Measurements from ENCODE around the gene DMBT1. TPM values are rescaled to one million over a fixed set of nuclear protein-coding genes. Genes with fewer than 3 reads are reported as not detected.

The DMBT1 gene
- total RNA-seq, 4 donors from 2014 or later, result 0.63 TPM; not detected in 3

- DNase-seq (ENCODE audit: extremely low spot score), result no peak
- Histone ChIP-seq H3K27me3 (no peaks in the 10 kb centered on the region), H3K27ac (replicated peaks in 1 of 4) (no peak overlapping the region), H3K4me1 (peaks cover 0 to 4% (median 0%) of the 10 kb centered on the region in 4 donors), H3K4me3 (no peak overlapping the region), H3K9me3 (no peaks in the 10 kb centered on the region), H3K36me3 (no peaks in the 10 kb centered on the region)
- 95% methylated on average over 9 of the region's 9 CpGs for WGBS
- intact Hi-C loops (cut with DNase I), result no loop called here
- TF ChIP-seq POLR2AphosphoS5 (IDR thresholded peaks at IDR 0.05), result no peak
- TF ChIP-seq CTCF (IDR thresholded peaks at IDR 0.05), result no peak
- no peak for TF ChIP-seq POLR2A (IDR thresholded peaks at IDR 0.05; ENCODE audit: low read depth)
- TF ChIP-seq EP300 (IDR thresholded peaks at IDR 0.05), result no peak
Observed at GRCh38 chr10:122550427-122550826, 10.1 kb upstream of the DMBT1 start.

GRCh38 chr10:122550983-122551382, 9.6 kb upstream of the DMBT1 start:
- DNase-seq (ENCODE audit: extremely low spot score), result no peak
- H3K36me3 ChIP-seq, result no peaks in the 10 kb centered on the region
- H3K9me3 ChIP-seq, result no peaks in the 10 kb centered on the region
- no peak overlapping the region for H3K27ac ChIP-seq (replicated peaks in 1 of 4)
- peaks cover 0 to 3% (median 0%) of the 10 kb centered on the region in 4 donors for H3K27me3 ChIP-seq
- 71% methylated on average over 3 of the region's 3 CpGs for WGBS
- H3K4me1 ChIP-seq, result peaks cover 0 to 4% (median 0%) of the 10 kb centered on the region in 4 donors
- no peak overlapping the region for H3K4me3 ChIP-seq
- intact Hi-C loops (cut with DNase I), result no loop called here
- TF ChIP-seq POLR2AphosphoS5 (IDR thresholded peaks at IDR 0.05), result no peak
- TF ChIP-seq EP300 (IDR thresholded peaks at IDR 0.05), result no peak
- TF ChIP-seq CTCF (IDR thresholded peaks at IDR 0.05), result no peak
- no peak for TF ChIP-seq POLR2A (IDR thresholded peaks at IDR 0.05; ENCODE audit: low read depth)

DNA sequence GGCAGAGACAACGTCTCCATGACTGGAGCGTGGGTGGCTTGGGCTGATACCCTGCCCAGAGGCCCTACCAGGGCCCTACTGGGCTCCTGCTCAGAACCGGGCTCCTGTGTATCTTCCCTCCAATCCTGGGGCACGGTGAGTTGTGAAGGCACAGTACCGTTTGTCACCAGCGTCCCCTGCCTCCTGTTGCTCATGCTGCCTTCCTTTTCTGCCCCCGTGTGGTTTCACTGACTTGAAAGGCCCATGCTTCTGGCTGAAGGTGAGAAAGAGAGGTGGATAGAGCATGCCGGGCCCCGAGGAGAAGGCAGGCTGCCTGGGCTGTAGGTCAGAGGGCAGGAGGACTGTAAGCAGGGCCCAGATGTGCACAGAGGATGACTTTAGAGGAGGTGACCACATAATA, 9.1 kb upstream of the DMBT1 start:
- H3K4me3 ChIP-seq, result no peak overlapping the region
- no peak for TF ChIP-seq EP300 (IDR thresholded peaks at IDR 0.05)
- TF ChIP-seq POLR2AphosphoS5 (IDR thresholded peaks at IDR 0.05), result no peak
- no peak for TF ChIP-seq CTCF (IDR thresholded peaks at IDR 0.05)
- no peak for TF ChIP-seq POLR2A (IDR thresholded peaks at IDR 0.05; ENCODE audit: low read depth)
- peaks cover 0 to 8% (median 0%) of the 10 kb centered on the region in 4 donors for H3K27me3 ChIP-seq
- no peaks in the 10 kb centered on the region for H3K9me3 ChIP-seq
- intact Hi-C loops (cut with DNase I), result no loop called here
- no peak overlapping the region for H3K27ac ChIP-seq (replicated peaks in 1 of 4)
- DNase-seq (ENCODE audit: extremely low spot score), result no peak
- H3K36me3 ChIP-seq, result no peaks in the 10 kb centered on the region
- 49% methylated on average over 5 of the region's 9 CpGs for WGBS
- H3K4me1 ChIP-seq, result peaks cover 0 to 4% (median 0%) of the 10 kb centered on the region in 4 donors

DNA sequence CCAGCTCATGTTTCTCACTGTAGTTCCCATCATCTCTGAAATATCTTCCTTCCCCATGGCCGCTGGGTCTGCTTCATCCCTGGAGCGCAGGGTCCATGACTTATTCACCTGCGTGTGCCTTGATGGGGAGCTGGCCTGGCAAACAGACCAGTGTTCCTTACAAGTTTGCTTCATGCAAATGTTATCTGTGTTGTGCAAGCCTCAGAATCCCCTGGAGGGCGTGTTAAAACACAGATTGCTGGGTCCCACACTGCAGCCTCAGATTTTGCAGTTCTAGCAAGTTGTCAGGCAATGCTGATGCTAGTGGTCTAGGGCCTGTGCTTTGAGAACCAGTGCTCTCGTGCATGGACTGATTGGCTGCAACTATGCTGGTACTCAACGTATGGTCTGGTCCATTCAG, 7.2 kb upstream of the DMBT1 start:
- no peak overlapping the region for H3K27ac ChIP-seq (replicated peaks in 1 of 4)
- WGBS, result 94% methylated on average over 6 of the region's 6 CpGs
- peaks cover 0 to 4% (median 0%) of the 10 kb centered on the region in 4 donors for H3K4me1 ChIP-seq
- no peak for DNase-seq (ENCODE audit: extremely low spot score)
- TF ChIP-seq EP300 (IDR thresholded peaks at IDR 0.05) (no peak), POLR2AphosphoS5 (IDR thresholded peaks at IDR 0.05) (no peak), CTCF (IDR thresholded peaks at IDR 0.05) (no peak), POLR2A (IDR thresholded peaks at IDR 0.05; ENCODE audit: low read depth) (no peak)
- no peak overlapping the region for H3K4me3 ChIP-seq
- no peaks in the 10 kb centered on the region for H3K9me3 ChIP-seq
- intact Hi-C loops (cut with DNase I), result no loop called here
- peaks cover 0 to 26% (median 0%) of the 10 kb centered on the region in 4 donors for H3K27me3 ChIP-seq
- H3K36me3 ChIP-seq, result no peaks in the 10 kb centered on the region
